Lung (tissue), 12 donors: ENCODE data around the gene ARF6. TPM values are rescaled to one million over a fixed set of nuclear protein-coding genes. Genes with fewer than 3 reads are reported as not detected.
A peak's percentile ranks its signal among the peaks of the same experiment; 100 is the strongest.

Experiments used
- ATAC-seq: fragments of 200-7000 bp; cut with Tn5 transposase; one replicate; pipeline ENCODE4 v1.9.1; 2020; ENCODE audit warnings: moderate number of reproducible peaks; ENCODE audit not compliant: insufficient read depth, low FRiP score
- DNase-seq, 3 donors: peaks; one replicate each; pipeline ENCODE4 v3.0.0-alpha.2; 2013 to 2017
- H3K27ac ChIP-seq, 2 donors: one replicate each; pipeline ENCODE4 v1.5.1; 2013; ENCODE audit warnings: mild to moderate bottlenecking in 2 of 2, moderate library complexity in 2 of 2, control low read depth in 1 of 2, inconsistent platforms in 1 of 2, low read depth in 1 of 2, low read length in 1 of 2
- H3K27me3 ChIP-seq, 3 donors: one replicate each; pipeline ENCODE4 v1.5.1; 2013; ENCODE audit warnings: low read length in 2 of 3; ENCODE audit not compliant: control insufficient read depth in 3 of 3, insufficient read depth in 3 of 3
- H3K36me3 ChIP-seq, 4 donors: one replicate each; pipeline ENCODE4 v1.5.1; 2013; ENCODE audit warnings: low read length in 4 of 4, mild to moderate bottlenecking in 1 of 4, moderate library complexity in 1 of 4; ENCODE audit not compliant: control insufficient read depth in 4 of 4, insufficient read depth in 4 of 4
- H3K4me1 ChIP-seq, 5 donors: one replicate each; pipeline ENCODE4 v1.5.1; 2013; ENCODE audit warnings: low read length in 5 of 5, mild to moderate bottlenecking in 2 of 5, moderate library complexity in 1 of 5; ENCODE audit not compliant: control insufficient read depth in 5 of 5, insufficient read depth in 5 of 5
- H3K4me3 ChIP-seq: one replicate; pipeline ENCODE4 v1.5.1; 2013; ENCODE audit warnings: mild to moderate bottlenecking, control low read depth, moderate library complexity
- H3K9ac ChIP-seq, 2 donors: one replicate each; pipeline ENCODE4 v1.5.1; 2013; ENCODE audit warnings: low read length in 2 of 2, control low read depth in 1 of 2; ENCODE audit not compliant: insufficient read depth in 1 of 2
- H3K9me3 ChIP-seq, 4 donors: one replicate each; pipeline ENCODE4 v1.5.1; 2013; ENCODE audit warnings: low read length in 3 of 4, mild to moderate bottlenecking in 1 of 4, moderate library complexity in 1 of 4; ENCODE audit not compliant: control insufficient read depth in 4 of 4, insufficient read depth in 3 of 4
- WGBS, 2 donors: extraction: QIAGEN DNeasy Blood & Tissue Kit; methylation state at CpG; one replicate each; pipeline ENCODE4 v1.1.7; 2013; 5-methylcytosine and 5-hydroxymethylcytosine counted together
- polyA plus RNA-seq, 2 donors: library from polyadenylated mRNA; stranded (reverse); fragments of 200-250 nt; gene quantifications; one replicate each; pipeline ENCODE4 v1.2.1, GENCODE V29; 2013
- total RNA-seq, 2 donors: library from RNA; depleted of rRNA in 1 of 2; stranded (reverse); fragments of >200 nt in 1 of 2; gene quantifications; one replicate each; pipeline ENCODE4 v1.2.1, GENCODE V29; 2014 to 2021
- TF ChIP-seq, protein P1 (sequence below): IDR thresholded peaks from 2 replicates; pipeline ENCODE4 v1.5.1; 2012; ENCODE audit warnings: mild to moderate bottlenecking; ENCODE audit errors: control extremely low read depth, extremely low read depth
- donor health status: control.
- donor health status: control.
- donor health status: Bipolar disorder and iron deficiency.
- donor health status: healthy.
- donor health status: DM: yes; HTN: yes; CAD: no.

Gene ARF6
- total and polyA plus RNA-seq, 4 donors = 25.4 to 58.9 (median 46.6) TPM

DNA sequence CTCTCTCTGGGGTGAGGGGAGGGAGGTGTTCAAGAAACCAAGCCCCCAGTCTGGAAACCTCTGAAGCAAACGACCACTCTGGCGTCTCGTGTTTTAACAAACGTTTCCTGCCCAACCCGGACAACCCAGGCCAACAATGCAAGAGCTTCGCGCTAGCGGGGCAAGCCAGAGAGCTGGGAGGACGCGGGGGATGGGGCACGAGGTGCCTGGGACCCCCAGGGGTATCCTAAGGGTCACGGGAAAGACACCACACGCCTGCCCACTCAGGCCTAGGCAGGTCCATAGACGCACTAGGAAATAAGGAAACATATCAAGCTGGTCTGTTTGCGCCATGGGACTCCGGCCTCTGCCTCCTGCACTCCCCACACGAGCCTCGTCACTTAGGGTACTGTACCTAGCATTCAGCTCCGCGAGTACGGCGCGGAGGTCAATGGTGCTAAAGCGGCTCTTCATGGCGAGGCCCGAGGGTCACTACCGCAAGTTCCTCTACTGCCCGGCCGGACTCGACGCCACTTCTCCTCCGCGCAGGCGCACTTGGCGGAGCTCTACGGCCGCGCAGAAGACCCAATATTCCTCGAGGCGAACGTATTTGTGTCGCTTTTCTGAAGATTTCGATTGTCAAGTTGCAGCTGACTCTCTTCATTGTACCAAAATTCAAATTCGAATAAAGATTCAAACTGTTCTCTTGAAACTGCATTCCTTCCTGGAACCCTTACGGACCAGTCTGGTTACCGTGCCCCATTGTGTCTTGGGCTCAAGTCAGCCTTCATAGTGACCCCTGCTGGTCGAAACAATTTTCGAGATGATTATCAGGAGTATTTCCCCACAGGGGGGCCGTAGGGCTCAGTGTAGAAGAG is 40.4 kb upstream of the ARF6 start, which contains the start of gene NEMF:
TSS of gene NEMF (minus strand) at position 488 of the 857 bp plus-strand sequence. CDS start at position 453, 35 bp downstream.
- 0 to 1% methylated on average over 49 of the region's 49 CpGs for WGBS, 2 donors
- DNase-seq = peak; percentile 91 to 98 (median 97)
- ATAC-seq = peak; percentile 88
- Histone ChIP-seq H3K27ac (peak within 1 kb of the TSS; percentile 80 to 96), H3K9ac (peak within 1 kb of the TSS; percentile 97 to 98), H3K27me3 (no peaks in the 10 kb centered on the region), H3K36me3 (peaks cover 4 to 17% (median 11%) of the 10 kb centered on the region in 4 donors), H3K9me3 (no peaks in the 10 kb centered on the region), H3K4me3 (peak within 1 kb of the TSS; percentile 81), H3K4me1 (peaks cover 0 to 8% (median 5%) of the 10 kb centered on the region in 5 donors)
- TF ChIP-seq, protein P1, sequence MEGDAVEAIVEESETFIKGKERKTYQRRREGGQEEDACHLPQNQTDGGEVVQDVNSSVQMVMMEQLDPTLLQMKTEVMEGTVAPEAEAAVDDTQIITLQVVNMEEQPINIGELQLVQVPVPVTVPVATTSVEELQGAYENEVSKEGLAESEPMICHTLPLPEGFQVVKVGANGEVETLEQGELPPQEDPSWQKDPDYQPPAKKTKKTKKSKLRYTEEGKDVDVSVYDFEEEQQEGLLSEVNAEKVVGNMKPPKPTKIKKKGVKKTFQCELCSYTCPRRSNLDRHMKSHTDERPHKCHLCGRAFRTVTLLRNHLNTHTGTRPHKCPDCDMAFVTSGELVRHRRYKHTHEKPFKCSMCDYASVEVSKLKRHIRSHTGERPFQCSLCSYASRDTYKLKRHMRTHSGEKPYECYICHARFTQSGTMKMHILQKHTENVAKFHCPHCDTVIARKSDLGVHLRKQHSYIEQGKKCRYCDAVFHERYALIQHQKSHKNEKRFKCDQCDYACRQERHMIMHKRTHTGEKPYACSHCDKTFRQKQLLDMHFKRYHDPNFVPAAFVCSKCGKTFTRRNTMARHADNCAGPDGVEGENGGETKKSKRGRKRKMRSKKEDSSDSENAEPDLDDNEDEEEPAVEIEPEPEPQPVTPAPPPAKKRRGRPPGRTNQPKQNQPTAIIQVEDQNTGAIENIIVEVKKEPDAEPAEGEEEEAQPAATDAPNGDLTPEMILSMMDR = peak; percentile 65

- Histone ChIP-seq H3K27ac (peak overlapping the region; percentile 80 to 96), H3K36me3 (peaks cover 4 to 17% (median 9%) of the 10 kb centered on the region in 4 donors), H3K9me3 (no peaks in the 10 kb centered on the region), H3K9ac (peak overlapping the region; percentile 97 to 98), H3K4me3 (peak overlapping the region; percentile 81), H3K27me3 (no peaks in the 10 kb centered on the region), H3K4me1 (peaks cover 0 to 8% (median 5%) of the 10 kb centered on the region in 5 donors)
- DNase-seq (no peak), ATAC-seq (no peak)
- TF ChIP-seq, protein P1 = no peak
- 0 to 1% methylated on average over 14 of the region's 14 CpGs for WGBS, 2 donors
These were observed 39.8 kb upstream of the ARF6 start for GRCh38 chr14:49853158-49853477.

DNA sequence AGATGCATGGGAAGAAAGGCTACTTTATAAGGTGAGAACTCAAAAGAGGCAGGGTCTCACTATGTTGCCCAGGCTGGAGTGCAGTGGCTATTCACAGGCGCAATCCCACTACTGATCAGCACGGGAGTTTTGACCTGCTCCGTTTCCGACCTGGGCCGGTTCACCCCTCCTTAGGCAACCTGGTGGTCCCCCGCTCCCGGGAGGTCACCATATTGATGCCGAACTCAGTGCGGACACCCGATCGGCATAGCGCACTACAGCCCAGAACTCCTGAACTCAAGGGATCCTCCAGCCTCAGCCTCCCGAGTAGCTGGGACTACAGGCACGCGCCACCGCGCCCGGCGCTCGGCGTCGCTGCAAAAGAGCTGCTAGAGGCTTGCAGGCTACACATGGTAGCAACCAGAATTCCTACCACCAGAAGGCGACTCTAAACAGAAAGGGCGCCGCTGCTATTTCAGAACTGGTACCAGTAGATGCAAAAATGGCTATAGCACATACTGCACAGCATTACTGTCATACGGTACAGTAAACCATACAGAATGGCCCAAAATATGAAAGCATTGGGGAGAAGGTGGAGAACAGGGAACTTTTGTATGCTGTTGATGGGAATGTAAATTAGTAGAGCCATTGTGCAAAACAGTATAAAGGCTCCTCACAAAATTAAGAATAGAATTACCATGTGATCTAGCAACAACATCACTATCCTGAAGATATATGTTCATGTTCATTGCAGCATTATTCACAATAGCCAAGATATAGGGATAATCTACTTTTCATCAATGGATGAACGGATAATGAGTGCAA is 39.1 kb upstream of the ARF6 start:
- Histone ChIP-seq H3K36me3 (peaks cover 3 to 17% (median 9%) of the 10 kb centered on the region in 4 donors), H3K4me1 (peaks cover 0 to 8% (median 5%) of the 10 kb centered on the region in 5 donors), H3K9ac (no peak overlapping the region), H3K9me3 (no peaks in the 10 kb centered on the region), H3K27ac (peak overlapping the region in 1 of 2 donors; percentile 33), H3K27me3 (no peaks in the 10 kb centered on the region), H3K4me3 (no peak overlapping the region)
- ATAC-seq (peak; percentile 77), DNase-seq (peak; percentile 79 to 84 (median 81))
- TF ChIP-seq, protein P1 = peak; percentile 54
- 11 to 18% methylated on average over 25 to 27 of the region's 27 CpGs for WGBS, 2 donors
